Activated CD4-positive, alpha-beta T cell treated with anti-CD3 and anti-CD28 coated beads for 36 hours (primary cell): ENCODE measurements around the gene FOXA2. TPM values are rescaled to one million over a fixed set of nuclear protein-coding genes. Genes with fewer than 3 reads are reported as not detected.

Experiments used
- ATAC-seq: fragments of 200-7000 bp; cut with Tn5 transposase; one replicate; pipeline ENCODE4 v1.10.0; 2021; ENCODE audit warnings: mild to moderate bottlenecking, moderate library complexity
- CTCF ChIA-PET: fragments of 350-600 bp; sonication (Branson Sonifier 250); formaldehyde crosslinking; loops from one replicate; lab custom pipeline; 2021; ENCODE audit warnings: antibody characterized with exemption; lab: Charles Lee
- POLR2A ChIA-PET: fragments of 350-600 bp; sonication (Branson Sonifier 250); formaldehyde crosslinking; loops from one replicate; lab custom pipeline; 2021; ENCODE audit warnings: antibody characterized with exemption, inconsistent platforms; lab: Charles Lee
- DNase-seq: peaks from one replicate; pipeline ENCODE4 v3.0.0-alpha.2; 2020
- H3K27ac Mint-ChIP-seq: one replicate; pipeline ENCODE4 v1.8.0; 2021; ENCODE audit warnings: mixed read lengths
- H3K27me3 Mint-ChIP-seq: one replicate; pipeline ENCODE4 v1.8.0; 2021; ENCODE audit warnings: mixed read lengths
- H3K36me3 Mint-ChIP-seq: one replicate; pipeline ENCODE4 v1.8.0; 2021; ENCODE audit warnings: low read depth, mixed read lengths
- H3K4me1 Mint-ChIP-seq: one replicate; pipeline ENCODE4 v1.8.0; 2021; ENCODE audit warnings: mixed read lengths
- H3K4me3 Mint-ChIP-seq: one replicate; pipeline ENCODE4 v1.8.0; 2021; ENCODE audit warnings: mild to moderate bottlenecking, moderate library complexity, mixed read lengths
- H3K9me3 Mint-ChIP-seq: one replicate; pipeline ENCODE4 v1.8.0; 2021; ENCODE audit warnings: low read depth, mixed read lengths
- intact Hi-C, 2 experiments: fragments of 100-400 bp; cut with DNase I in 1 of 2; cut with micrococcal nuclease in 1 of 2; formaldehyde crosslinking; loops; one replicate each; pipeline versions ENCODE4 v1.14.2 to v1.15.1; 2022 to 2024; cut with DNase I, micrococcal nuclease
- total RNA-seq, 2 experiments: library from RNA; stranded (reverse); gene quantifications; one replicate each; pipeline ENCODE4 v1.2.3, GENCODE V29; 2021

Gene FOXA2
- total RNA-seq: not detected

- intact Hi-C loops: loop anchor here in 1 of 2 experiments (5.0 kb wide), 3 partner anchors 877 to 1077 kb away; partner anchors contain the start of gene PAX1
- ChIA-PET POLR2A (no interaction called here), CTCF (no interaction called here)
- no peak within 1 kb of the TSS for H3K27ac Mint-ChIP-seq
- H3K9me3 Mint-ChIP-seq: no peaks in the 10 kb centered on the region
- no peak within 1 kb of the TSS for H3K4me3 Mint-ChIP-seq
- ATAC-seq (no peak), DNase-seq (no peak)
- H3K36me3 Mint-ChIP-seq: peaks cover 4% of the 10 kb centered on the region
- no peaks in the 10 kb centered on the region for H3K4me1 Mint-ChIP-seq
- H3K27me3 Mint-ChIP-seq: peaks cover 66% of the 10 kb centered on the region
Measured at GRCh38 chr20:22584522-22584921, at the start of gene FOXA2. TSS of gene FOXA2 (minus strand) at chr20:22584572. CDS start at chr20:22584278, 294 bp downstream.

- ChIA-PET POLR2A (no interaction called here), CTCF (interaction anchor here (0.6 kb wide), 1 partner anchor 9 kb away, joined by 3 read pairs; no protein-coding TSS in a partner anchor)
- H3K4me1 Mint-ChIP-seq: no peaks in the 10 kb centered on the region
- no peak overlapping the region for H3K27ac Mint-ChIP-seq
- H3K9me3 Mint-ChIP-seq: no peaks in the 10 kb centered on the region
- ATAC-seq (no peak), DNase-seq (no peak)
- intact Hi-C loops: no loop called here
- no peaks in the 10 kb centered on the region for H3K27me3 Mint-ChIP-seq
- no peak overlapping the region for H3K4me3 Mint-ChIP-seq
- H3K36me3 Mint-ChIP-seq: no peaks in the 10 kb centered on the region
Measured at GRCh38 chr20:22630701-22631100, 46.3 kb upstream of the FOXA2 start.

GRCh38 chr20:22629927-22630326 lies 45.6 kb upstream of the FOXA2 start:
- intact Hi-C loops: no loop called here
- ChIA-PET POLR2A (no interaction called here), CTCF (interaction anchor here (0.7 kb wide), 1 partner anchor 83 kb away, joined by 3 read pairs; no protein-coding TSS in a partner anchor)
- Mint-ChIP-seq H3K27me3 (no peaks in the 10 kb centered on the region), H3K4me1 (no peaks in the 10 kb centered on the region), H3K27ac (no peak overlapping the region), H3K9me3 (no peaks in the 10 kb centered on the region), H3K36me3 (no peaks in the 10 kb centered on the region), H3K4me3 (no peak overlapping the region)
- ATAC-seq (no peak), DNase-seq (no peak)

GRCh38 chr20:22629447-22629846 lies 45.1 kb upstream of the FOXA2 start:
- no peak for DNase-seq
- POLR2A ChIA-PET: no interaction called here
- no peaks in the 10 kb centered on the region for H3K9me3 Mint-ChIP-seq

GRCh38 chr20:22626496-22626895 lies 42.1 kb upstream of the FOXA2 start:
- H3K4me3 Mint-ChIP-seq: no peak overlapping the region
- H3K27me3 Mint-ChIP-seq: no peaks in the 10 kb centered on the region
- no peaks in the 10 kb centered on the region for H3K4me1 Mint-ChIP-seq
- DNase-seq (no peak), ATAC-seq (no peak)
- CTCF ChIA-PET: no interaction called here
- H3K27ac Mint-ChIP-seq: no peak overlapping the region
- no peaks in the 10 kb centered on the region for H3K9me3 Mint-ChIP-seq
- H3K36me3 Mint-ChIP-seq: no peaks in the 10 kb centered on the region
- POLR2A ChIA-PET: no interaction called here
- intact Hi-C loops: no loop called here

More at GRCh38 chr20:22629447-22629846, 45.1 kb upstream of the FOXA2 start:
- no peaks in the 10 kb centered on the region for H3K36me3 Mint-ChIP-seq
- CTCF ChIA-PET: interaction anchor here (0.7 kb wide), 1 partner anchor 84 kb away, joined by 3 read pairs; no protein-coding TSS in a partner anchor
- no peak overlapping the region for H3K27ac Mint-ChIP-seq
- no peak for ATAC-seq
- intact Hi-C loops: no loop called here
- H3K4me3 Mint-ChIP-seq: no peak overlapping the region
- H3K27me3 Mint-ChIP-seq: no peaks in the 10 kb centered on the region
- H3K4me1 Mint-ChIP-seq: no peaks in the 10 kb centered on the region

- intact Hi-C loops: no loop called here
- no peak overlapping the region for H3K27ac Mint-ChIP-seq
- no peaks in the 10 kb centered on the region for H3K9me3 Mint-ChIP-seq
- no peak overlapping the region for H3K4me3 Mint-ChIP-seq
- H3K27me3 Mint-ChIP-seq: peaks cover 3% of the 10 kb centered on the region
- ATAC-seq: no peak
- CTCF ChIA-PET: no interaction called here
- H3K36me3 Mint-ChIP-seq: no peaks in the 10 kb centered on the region
- no peak for DNase-seq
- H3K4me1 Mint-ChIP-seq: no peaks in the 10 kb centered on the region
- POLR2A ChIA-PET: no interaction called here
Measured at GRCh38 chr20:22623211-22623610, 38.8 kb upstream of the FOXA2 start.

- intact Hi-C loops: no loop called here
- Mint-ChIP-seq H3K9me3 (no peaks in the 10 kb centered on the region), H3K36me3 (no peaks in the 10 kb centered on the region), H3K4me3 (no peak overlapping the region), H3K4me1 (no peaks in the 10 kb centered on the region), H3K27me3 (peaks cover 5% of the 10 kb centered on the region), H3K27ac (no peak overlapping the region)
- no peak for DNase-seq
- CTCF ChIA-PET: no interaction called here
- no peak for ATAC-seq
- POLR2A ChIA-PET: no interaction called here
Measured at GRCh38 chr20:22620342-22620741, 36.0 kb upstream of the FOXA2 start.

- Mint-ChIP-seq H3K27ac (no peak overlapping the region), H3K27me3 (peaks cover 5% of the 10 kb centered on the region), H3K4me3 (no peak overlapping the region), H3K9me3 (no peaks in the 10 kb centered on the region), H3K4me1 (no peaks in the 10 kb centered on the region), H3K36me3 (no peaks in the 10 kb centered on the region)
- CTCF ChIA-PET: no interaction called here
- ATAC-seq (no peak), DNase-seq (no peak)
- POLR2A ChIA-PET: no interaction called here
- intact Hi-C loops: no loop called here
Measured at GRCh38 chr20:22619806-22620205, 35.4 kb upstream of the FOXA2 start.

GRCh38 chr20:22619272-22619671 lies 34.9 kb upstream of the FOXA2 start:
- H3K27me3 Mint-ChIP-seq: peaks cover 5% of the 10 kb centered on the region
- CTCF ChIA-PET: no interaction called here

GRCh38 chr20:22617160-22617559 lies 32.8 kb upstream of the FOXA2 start:
- no peaks in the 10 kb centered on the region for H3K4me1 Mint-ChIP-seq
- DNase-seq (no peak), ATAC-seq (no peak)
- no peak overlapping the region for H3K4me3 Mint-ChIP-seq
- H3K36me3 Mint-ChIP-seq: no peaks in the 10 kb centered on the region
- H3K9me3 Mint-ChIP-seq: no peaks in the 10 kb centered on the region
- intact Hi-C loops: no loop called here
- peaks cover 5% of the 10 kb centered on the region for H3K27me3 Mint-ChIP-seq
- no peak overlapping the region for H3K27ac Mint-ChIP-seq
- CTCF ChIA-PET: no interaction called here
- POLR2A ChIA-PET: no interaction called here

More at GRCh38 chr20:22619272-22619671, 34.9 kb upstream of the FOXA2 start:
- no peak for ATAC-seq
- POLR2A ChIA-PET: no interaction called here
- Mint-ChIP-seq H3K4me3 (no peak overlapping the region), H3K9me3 (no peaks in the 10 kb centered on the region), H3K27ac (no peak overlapping the region), H3K4me1 (no peaks in the 10 kb centered on the region), H3K36me3 (no peaks in the 10 kb centered on the region)
- intact Hi-C loops: no loop called here
- no peak for DNase-seq

GRCh38 chr20:22616551-22616950 lies 32.2 kb upstream of the FOXA2 start:
- H3K4me3 Mint-ChIP-seq: no peak overlapping the region
- peaks cover 5% of the 10 kb centered on the region for H3K27me3 Mint-ChIP-seq
- CTCF ChIA-PET: no interaction called here

GRCh38 chr20:22615425-22615824 lies 31.1 kb upstream of the FOXA2 start:
- POLR2A ChIA-PET: no interaction called here
- ATAC-seq: no peak
- Mint-ChIP-seq H3K4me3 (no peak overlapping the region), H3K27me3 (peaks cover 5% of the 10 kb centered on the region), H3K27ac (no peak overlapping the region), H3K36me3 (no peaks in the 10 kb centered on the region), H3K4me1 (no peaks in the 10 kb centered on the region), H3K9me3 (no peaks in the 10 kb centered on the region)
- intact Hi-C loops: no loop called here
- CTCF ChIA-PET: no interaction called here
- no peak for DNase-seq

More at GRCh38 chr20:22616551-22616950, 32.2 kb upstream of the FOXA2 start:
- DNase-seq: no peak
- POLR2A ChIA-PET: no interaction called here
- Mint-ChIP-seq H3K4me1 (no peaks in the 10 kb centered on the region), H3K27ac (no peak overlapping the region), H3K36me3 (no peaks in the 10 kb centered on the region), H3K9me3 (no peaks in the 10 kb centered on the region)
- intact Hi-C loops: no loop called here
- ATAC-seq: no peak
